T-cell (primary cell): ENCODE results near the gene SIX2. TPM values are rescaled to one million over a fixed set of nuclear protein-coding genes. Genes with fewer than 3 reads are reported as not detected.

ENCODE experiments used
- ATAC-seq, 4 experiments: fragments of 200-7000 bp in 3 of 4; fragments of 150-1000 bp in 1 of 4; cut with Tn5 transposase; replicated peaks in 1 of 4; 1 replicate in 3 of 4; 2 replicates in 1 of 4; pipeline ENCODE4 v1.10.0; 2021; ENCODE audit warnings: moderate library complexity in 3 of 4, mild to moderate bottlenecking in 2 of 4, moderate number of reproducible peaks in 1 of 4
- CTCF ChIA-PET, 2 donors: fragments of 300-600 bp; sonication (Branson Sonifier 250); formaldehyde crosslinking; loops; one replicate each; lab custom pipeline; 2022; ENCODE audit warnings: antibody characterized with exemption in 2 of 2; lab: Charles Lee
- POLR2A ChIA-PET, 2 donors: fragments of 300-600 bp; sonication (Branson Sonifier 250); formaldehyde crosslinking; loops; one replicate each; lab custom pipeline; 2022; ENCODE audit warnings: antibody characterized with exemption in 2 of 2; lab: Charles Lee
- DNase-seq, 35 experiments: peaks; one replicate each; pipeline versions ENCODE4 v3.0.0 to v3.0.0-alpha.2; 2013 to 2023
- H3K27ac ChIP-seq: one replicate; pipeline ENCODE4 v1.5.1; 2013; ENCODE audit warnings: low read length
- H3K27me3 ChIP-seq, 2 experiments: replicated peaks in 1 of 2; 1 replicate in 1 of 2; 2 replicates in 1 of 2; pipeline versions ENCODE4 v1.6.1 to v1.7.0; 2013; ENCODE audit warnings: low read length in 1 of 2, mixed read lengths in 1 of 2; ENCODE audit not compliant: control insufficient read depth in 2 of 2, insufficient read depth in 2 of 2; ENCODE audit errors: extremely low read depth in 1 of 2
- H3K36me3 ChIP-seq, 2 donors: 1 replicate in 1 of 2; 2 replicates in 1 of 2; pipeline versions ENCODE4 v1.6.1 to v1.7.0; 2013; ENCODE audit warnings: low read length in 1 of 2; ENCODE audit not compliant: control insufficient read depth in 2 of 2, insufficient read depth in 1 of 2; ENCODE audit errors: extremely low read depth in 1 of 2
- H3K4me1 ChIP-seq, 2 experiments: 1 replicate in 1 of 2; 2 replicates in 1 of 2; pipeline versions ENCODE4 v1.6.1 to v1.7.0; 2013; ENCODE audit warnings: low read length in 2 of 2, mixed read lengths in 1 of 2; ENCODE audit not compliant: insufficient read depth in 2 of 2, control insufficient read depth in 1 of 2; ENCODE audit errors: extremely low read depth in 1 of 2
- H3K4me3 ChIP-seq, 2 donors: 1 replicate in 1 of 2; 2 replicates in 1 of 2; pipeline versions ENCODE4 v1.5.1 to v1.7.0; 2013; ENCODE audit warnings: mild to moderate bottlenecking in 2 of 2, low read length in 1 of 2, moderate library complexity in 1 of 2; ENCODE audit not compliant: control insufficient read depth in 1 of 2; ENCODE audit errors: extremely low read depth in 1 of 2
- H3K9me3 ChIP-seq: 2 replicates; pipeline ENCODE4 v1.7.0; 2013
- H3K27ac Mint-ChIP-seq, 2 donors: one replicate each; pipeline ENCODE4 v1.8.0; 2020 to 2021; ENCODE audit warnings: mild to moderate bottlenecking in 2 of 2, mixed read lengths in 2 of 2
- H3K27me3 Mint-ChIP-seq, 2 donors: one replicate each; pipeline ENCODE4 v1.8.0; 2021 to 2022; ENCODE audit warnings: mixed read lengths in 2 of 2
- H3K36me3 Mint-ChIP-seq: one replicate; pipeline ENCODE4 v1.8.0; 2021; ENCODE audit warnings: mixed read lengths
- H3K4me1 Mint-ChIP-seq, 3 donors: one replicate each; pipeline ENCODE4 v1.8.0; 2020 to 2022; ENCODE audit warnings: mixed read lengths in 3 of 3, mild to moderate bottlenecking in 1 of 3
- H3K4me3 Mint-ChIP-seq, 3 donors: one replicate each; pipeline ENCODE4 v1.8.0; 2020 to 2022; ENCODE audit warnings: mild to moderate bottlenecking in 3 of 3, mixed read lengths in 3 of 3, moderate library complexity in 3 of 3
- H3K9me3 Mint-ChIP-seq, 3 donors: one replicate each; pipeline ENCODE4 v1.8.0; 2020 to 2022; ENCODE audit warnings: mixed read lengths in 3 of 3
- WGBS: methylation state at CpG from one replicate; pipeline ENCODE4 v1.1.5; 2013; ENCODE audit warnings: missing lambda C conversion rate; ENCODE audit not compliant: insufficient coverage; 5-methylcytosine and 5-hydroxymethylcytosine counted together
- total RNA-seq, 35 experiments: library from RNA in 6 of 35; stranded (reverse) in 6 of 35; fragments of 120-200 nt in 1 of 35; gene quantifications; one replicate each; pipeline versions ENCODE4 v1.2.1 to v1.2.4 and lab custom pipeline; 2013 to 2026

The SIX2 gene
- total RNA-seq, 5 donors from 2014 or later (not counting 1 experiment from before 2014, with no cell fraction given) = not detected

DNA sequence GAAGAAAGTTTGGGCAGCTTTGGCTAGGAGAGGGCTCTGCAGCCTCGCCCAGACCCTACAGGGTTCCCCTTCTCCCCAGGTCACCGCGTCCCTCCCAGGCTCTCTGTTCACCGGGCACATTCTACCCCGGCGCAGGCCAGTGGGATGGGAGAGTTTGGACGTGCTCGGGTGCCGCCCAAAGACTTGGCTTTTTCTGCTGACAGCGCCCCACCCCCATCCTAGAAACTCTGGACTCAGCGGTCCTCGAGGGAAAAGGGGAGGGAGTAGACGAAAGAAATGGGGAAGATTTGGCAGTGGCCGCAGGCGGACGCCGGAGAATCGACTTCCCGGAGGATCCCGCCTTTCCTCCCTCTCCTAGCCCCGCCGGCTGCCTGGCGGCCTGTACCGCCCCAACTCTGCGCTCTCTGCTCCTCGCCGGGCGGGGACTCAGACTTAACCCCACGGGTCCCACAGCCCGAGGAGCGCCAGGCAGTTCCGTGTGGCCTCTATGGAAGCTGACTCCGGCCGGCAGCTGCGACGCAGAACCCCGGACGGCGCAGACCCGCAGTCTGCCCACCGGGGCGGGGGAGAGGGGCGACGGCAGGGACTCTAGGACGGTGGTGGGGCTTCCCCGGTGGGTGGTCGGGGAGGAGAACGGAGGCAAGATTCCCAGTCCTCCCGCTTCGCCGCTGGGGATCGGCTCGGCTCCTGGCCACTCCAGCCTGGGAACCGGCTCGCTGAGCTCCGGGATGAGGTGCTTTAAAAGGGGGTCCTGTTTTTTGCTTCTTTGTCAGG lies 863 bp upstream of the SIX2 start:
- ChIA-PET CTCF (no interaction called here), POLR2A (no interaction called here)
- Mint-ChIP-seq H3K27ac (no peak overlapping the region), H3K36me3 (no peaks in the 10 kb centered on the region), H3K9me3 (no peaks in the 10 kb centered on the region), H3K4me3 (peak overlapping the region in 2 of 3 donors; percentile 36 to 70), H3K4me1 (peaks cover 29 to 57% (median 48%) of the 10 kb centered on the region in 3 donors), H3K27me3 (peaks cover 55 to 76% of the 10 kb centered on the region in 2 donors)
- Histone ChIP-seq H3K9me3 (no peaks in the 10 kb centered on the region), H3K27me3 (peaks cover 17 to 89% of the 10 kb centered on the region in 2 experiments), H3K27ac (no peak overlapping the region), H3K4me3 (peak overlapping the region in 1 of 2 donors; percentile 76), H3K4me1 (peaks cover 8 to 33% of the 10 kb centered on the region in 2 experiments), H3K36me3 (no peaks in the 10 kb centered on the region)
- ATAC-seq = no peak
- DNase-seq = no peak
- 7% methylated on average over 31 of the region's 56 CpGs for WGBS

DNA sequence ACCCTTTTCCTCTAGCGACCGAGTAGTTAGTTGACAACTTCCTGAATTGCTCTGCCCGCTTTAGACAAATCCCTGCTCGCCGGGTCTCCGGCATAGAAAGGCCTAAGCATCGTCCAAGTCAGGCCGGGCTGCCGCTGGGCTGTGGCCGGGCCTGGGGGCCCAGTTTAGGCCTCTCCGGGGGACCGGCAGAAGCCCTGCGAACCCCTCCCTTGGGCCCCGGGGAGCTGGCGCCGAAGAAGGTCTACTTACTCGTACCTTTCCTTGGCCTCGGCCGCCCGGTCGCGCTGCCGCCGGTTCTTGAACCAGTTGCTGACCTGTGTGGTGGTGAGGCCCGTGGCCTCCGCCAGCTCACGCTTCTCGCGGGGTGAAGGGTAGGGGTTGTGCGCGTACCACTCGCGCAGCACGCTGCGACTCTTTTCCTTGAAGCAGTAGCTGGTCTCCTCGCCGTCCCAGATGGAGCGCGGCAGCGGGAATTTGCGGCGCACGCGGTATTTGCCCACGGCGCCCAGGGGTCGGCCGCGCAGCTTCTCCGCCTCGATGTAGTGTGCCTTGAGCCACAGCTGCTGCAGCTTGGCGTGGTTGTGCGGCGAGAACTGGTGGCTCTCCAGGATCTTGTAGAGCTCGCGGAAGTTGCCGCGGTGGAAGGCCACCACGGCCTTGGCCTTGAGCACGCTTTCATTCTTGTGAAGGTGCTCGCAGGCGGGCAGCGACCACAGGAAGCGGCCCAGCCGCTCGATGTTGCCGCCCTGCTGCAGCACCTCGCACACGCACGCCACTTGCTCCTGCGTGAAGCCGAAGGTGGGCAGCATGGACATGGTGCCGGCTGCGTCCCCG lies 739 bp downstream of the SIX2 start:
- H3K27ac Mint-ChIP-seq = no peak overlapping the region
- no peak for ATAC-seq
- H3K4me1 ChIP-seq = peaks cover 8 to 39% of the 10 kb centered on the region in 2 experiments

DNA sequence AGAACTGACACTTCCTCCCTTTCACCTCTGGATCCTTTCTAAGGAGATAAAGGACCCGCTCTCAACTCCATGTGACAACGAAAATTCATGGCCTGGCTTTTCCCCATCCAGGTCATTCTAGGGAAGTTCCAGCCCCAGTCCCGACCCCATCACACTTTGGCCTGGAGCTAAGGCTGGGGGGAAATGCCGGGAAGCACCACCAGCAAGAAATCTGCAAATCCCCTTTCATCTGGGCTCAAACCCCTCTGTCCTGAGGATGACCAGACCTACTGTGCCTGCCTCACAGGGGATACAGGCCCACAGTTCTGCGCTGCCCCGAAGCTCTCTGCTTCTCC lies 1.3 kb downstream of the SIX2 start:
- CTCF ChIA-PET = no interaction called here
- H3K36me3 Mint-ChIP-seq = no peaks in the 10 kb centered on the region
- no peak for ATAC-seq
- POLR2A ChIA-PET = no interaction called here
- Histone ChIP-seq H3K4me1 (peaks cover 8 to 35% of the 10 kb centered on the region in 2 experiments), H3K27me3 (peaks cover 20 to 93% of the 10 kb centered on the region in 2 experiments), H3K9me3 (no peaks in the 10 kb centered on the region), H3K4me3 (peak overlapping the region in 1 of 2 donors; percentile 76), H3K27ac (no peak overlapping the region), H3K36me3 (no peaks in the 10 kb centered on the region)
- no peak overlapping the region for H3K27ac Mint-ChIP-seq
- H3K4me3 Mint-ChIP-seq = peak overlapping the region; percentile 34 to 70 (median 51)
- peaks cover 28 to 57% (median 57%) of the 10 kb centered on the region in 3 donors for H3K4me1 Mint-ChIP-seq
- peaks cover 60 to 86% of the 10 kb centered on the region in 2 donors for H3K27me3 Mint-ChIP-seq
- DNase-seq = no peak
- 27% methylated on average over 5 of the region's 6 CpGs for WGBS
- no peaks in the 10 kb centered on the region for H3K9me3 Mint-ChIP-seq

More for the DNA sequence above, 739 bp downstream of the SIX2 start:
- Histone ChIP-seq H3K27ac (no peak overlapping the region), H3K4me3 (peak overlapping the region; percentile 15 to 76), H3K36me3 (no peaks in the 10 kb centered on the region), H3K9me3 (no peaks in the 10 kb centered on the region), H3K27me3 (peaks cover 15 to 94% of the 10 kb centered on the region in 2 experiments)
- Mint-ChIP-seq H3K4me3 (peak overlapping the region; percentile 36 to 70 (median 59)), H3K4me1 (peaks cover 28 to 56% (median 53%) of the 10 kb centered on the region in 3 donors), H3K9me3 (no peaks in the 10 kb centered on the region), H3K27me3 (peaks cover 55 to 81% of the 10 kb centered on the region in 2 donors), H3K36me3 (no peaks in the 10 kb centered on the region)
- no peak for DNase-seq
- ChIA-PET CTCF (interaction anchor here (0.5 to 0.6 kb wide), 2 partner anchors 103 to 534 kb away, joined by 3 to 5 read pairs; no protein-coding TSS in a partner anchor), POLR2A (no interaction called here)
- WGBS = 6% methylated on average over 71 of the region's 75 CpGs

DNA sequence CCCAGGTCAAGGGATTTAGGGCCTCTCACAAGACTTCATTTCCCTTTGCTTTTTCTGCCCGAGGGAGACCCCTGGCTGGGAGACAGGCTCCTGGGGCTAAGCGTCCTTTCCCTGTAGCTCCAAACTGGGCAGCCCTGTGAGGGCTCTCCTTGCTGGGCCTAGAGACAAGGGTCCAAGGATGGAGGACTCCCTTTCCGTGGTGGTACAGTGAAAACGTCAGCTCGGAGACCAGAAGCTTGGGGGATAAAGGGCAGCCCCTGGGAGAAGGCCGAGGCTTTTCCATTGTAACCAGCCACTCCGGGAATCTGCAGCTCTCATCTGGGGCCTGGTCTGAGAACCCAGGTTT lies 2.3 kb downstream of the SIX2 start:
- Histone ChIP-seq H3K36me3 (no peaks in the 10 kb centered on the region), H3K9me3 (no peaks in the 10 kb centered on the region), H3K4me1 (peaks cover 8 to 35% of the 10 kb centered on the region in 2 experiments), H3K4me3 (no peak overlapping the region), H3K27me3 (peaks cover 23 to 93% of the 10 kb centered on the region in 2 experiments), H3K27ac (no peak overlapping the region)
- no peak for ATAC-seq
- no peaks in the 10 kb centered on the region for H3K36me3 Mint-ChIP-seq
- CTCF ChIA-PET = no interaction called here
- peaks cover 33 to 54% (median 54%) of the 10 kb centered on the region in 3 donors for H3K4me1 Mint-ChIP-seq
- no peak for DNase-seq
- H3K9me3 Mint-ChIP-seq = no peaks in the 10 kb centered on the region
- H3K27ac Mint-ChIP-seq = no peak overlapping the region
- H3K27me3 Mint-ChIP-seq = peaks cover 58 to 85% of the 10 kb centered on the region in 2 donors
- peak overlapping the region in 1 of 3 donors; percentile 54 for H3K4me3 Mint-ChIP-seq
- POLR2A ChIA-PET = no interaction called here
- 80% methylated on average over 3 of the region's 7 CpGs for WGBS

DNA sequence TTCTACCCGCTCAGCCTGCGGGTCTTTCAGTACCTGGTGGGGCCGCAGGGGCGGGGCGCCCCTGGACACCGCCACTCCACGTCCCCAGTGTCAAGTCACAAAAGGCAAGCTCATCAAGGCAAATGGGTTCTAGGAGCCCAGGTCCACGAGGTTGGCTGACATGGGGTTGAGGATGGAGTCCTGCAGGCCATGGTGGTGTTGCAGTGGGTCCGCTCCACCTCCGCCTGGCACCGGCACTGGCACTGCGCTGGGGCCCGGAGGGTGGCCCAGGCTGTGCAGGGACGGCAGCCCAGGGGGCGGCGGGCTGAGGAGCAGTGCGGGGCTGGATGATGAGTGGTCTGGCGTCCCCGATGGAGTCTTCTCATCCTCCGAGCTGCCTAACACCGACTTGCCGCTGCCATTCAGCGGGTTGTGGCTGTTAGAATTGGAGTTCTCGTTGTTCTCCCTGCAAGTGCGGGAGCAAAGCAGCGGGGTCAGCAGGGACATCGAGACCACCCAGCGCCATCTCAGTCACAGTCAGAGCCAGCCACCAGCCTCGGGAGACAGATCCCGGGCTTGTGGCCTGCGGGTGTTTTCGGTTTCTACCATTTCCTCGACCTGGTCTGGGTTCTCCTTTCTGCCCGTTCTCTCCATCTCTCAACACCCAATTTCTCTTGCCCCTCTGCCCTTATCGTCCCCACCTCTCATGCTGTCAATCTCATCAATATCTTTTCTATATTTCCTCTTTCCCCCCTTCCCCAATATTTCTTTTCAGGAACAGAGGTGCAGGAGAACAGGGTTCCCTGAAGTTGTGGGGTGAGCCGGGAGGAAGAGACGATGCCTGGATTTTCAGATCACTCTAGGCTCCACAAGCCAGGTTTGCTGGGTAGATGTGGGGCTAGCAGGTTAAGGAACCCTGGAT lies 3.0 kb downstream of the SIX2 start:
- Mint-ChIP-seq H3K9me3 (no peaks in the 10 kb centered on the region), H3K36me3 (no peaks in the 10 kb centered on the region), H3K27ac (no peak overlapping the region), H3K27me3 (peaks cover 59 to 85% of the 10 kb centered on the region in 2 donors), H3K4me3 (peak overlapping the region in 1 of 3 donors; percentile 54), H3K4me1 (peaks cover 38 to 57% (median 56%) of the 10 kb centered on the region in 3 donors)
- Histone ChIP-seq H3K4me3 (no peak overlapping the region), H3K4me1 (peaks cover 8 to 42% of the 10 kb centered on the region in 2 experiments), H3K9me3 (no peaks in the 10 kb centered on the region), H3K27me3 (peaks cover 25 to 93% of the 10 kb centered on the region in 2 experiments), H3K27ac (no peak overlapping the region), H3K36me3 (no peaks in the 10 kb centered on the region)
- 14% methylated on average over 25 of the region's 37 CpGs for WGBS
- no peak for ATAC-seq
- POLR2A ChIA-PET = no interaction called here
- DNase-seq = no peak
- CTCF ChIA-PET = no interaction called here
